SK-N-MC (cell line): ENCODE measurements around the gene HARS1.

ENCODE experiments used
- EZH2 ChIP-seq: fragments of 200-600 bp; sonication (generic); IDR thresholded peaks from one replicate; pipeline ENCODE4 v1.6.1; 2017; ENCODE audit warnings: antibody characterized with exemption
- POLR2AphosphoS5 ChIP-seq: IDR thresholded peaks from 2 replicates; pipeline ENCODE4 v1.6.1; 2012; ENCODE audit warnings: mild to moderate bottlenecking, low read depth, low read length, borderline replicate concordance

GRCh38 chr5:140674211-140674610, 17.0 kb downstream of the HARS1 start:
- no peak for TF ChIP-seq POLR2AphosphoS5
- TF ChIP-seq EZH2 = no peak
